IMR-90 (cell line): ENCODE data around the gene ZMYND11. TPM values are rescaled to one million over a fixed set of nuclear protein-coding genes. Genes with fewer than 3 reads are reported as not detected.

Experiments
- ATAC-seq: fragments of 200-7000 bp; cut with Tn5 transposase; 2 replicates; pipeline ENCODE4 v1.9.1; 2020; ENCODE audit warnings: low read depth, mild to moderate bottlenecking, moderate library complexity
- BruUV-seq: library from RNA; stranded (reverse); fragments of 400-500 nt; replicated peaks from 2 replicates; lab custom pipeline; 2021; lab: Mats Ljungman, UMichigan
- CTCF ChIA-PET: fragments of 300-600 bp; formaldehyde crosslinking; extraction: SDS; loops from one replicate; lab custom pipeline; 2021; ENCODE audit warnings: antibody characterized with exemption; lab: Yijun Ruan, JAX
- POLR2A ChIA-PET: fragments of 300-600 bp; sonication (Branson Sonifier 250); formaldehyde crosslinking; loops from one replicate; lab custom pipeline; 2022; ENCODE audit warnings: antibody characterized with exemption; ENCODE audit not compliant: unreplicated experiment; lab: Charles Lee
- DNase-seq: peaks from one replicate; pipeline ENCODE4 v3.0.0; 2013
- H2AFZ ChIP-seq: replicated peaks from 2 replicates; pipeline ENCODE3; 2013; ENCODE audit warnings: low read length, mild to moderate bottlenecking; ENCODE audit not compliant: poor library complexity
- H2AK5ac ChIP-seq: 2 replicates; pipeline ENCODE4 v1.6.1; 2013; ENCODE audit warnings: low read depth, low read length, inconsistent platforms
- H2AK9ac ChIP-seq: replicated peaks from 2 replicates; pipeline ENCODE3; 2013; ENCODE audit warnings: mild to moderate bottlenecking, low read depth, low read length, moderate library complexity; ENCODE audit not compliant: poor library complexity
- H2BK120ac ChIP-seq: 2 replicates; pipeline ENCODE4 v1.6.1; 2013; ENCODE audit warnings: low read depth, low read length, inconsistent platforms
- H2BK15ac ChIP-seq: 3 replicates; pipeline ENCODE4 v1.6.1; 2013; ENCODE audit warnings: low read depth, low read length, inconsistent platforms
- H2BK20ac ChIP-seq: 2 replicates; pipeline ENCODE4 v1.6.1; 2013; ENCODE audit warnings: low read depth, mild to moderate bottlenecking, inconsistent platforms, low read length, moderate library complexity
- H2BK5ac ChIP-seq: 2 replicates; pipeline ENCODE4 v1.6.1; 2013; ENCODE audit warnings: mild to moderate bottlenecking, low read depth, low read length, inconsistent platforms; ENCODE audit not compliant: poor library complexity, severe bottlenecking
- H3K14ac ChIP-seq: replicated peaks from 2 replicates; pipeline ENCODE4 v1.6.1; 2013; ENCODE audit warnings: low read depth, low read length, inconsistent platforms
- H3K18ac ChIP-seq: 2 replicates; pipeline ENCODE4 v1.6.1; 2013; ENCODE audit warnings: low read depth, low read length, control low read depth
- H3K23ac ChIP-seq: 2 replicates; pipeline ENCODE4 v1.6.1; 2013; ENCODE audit warnings: low read depth, low read length, inconsistent platforms
- H3K27ac ChIP-seq: 2 replicates; pipeline ENCODE4 v1.5.1; 2013; ENCODE audit warnings: mild to moderate bottlenecking, control low read depth, low read length; ENCODE audit not compliant: insufficient read depth
- H3K27me3 ChIP-seq: 2 replicates; pipeline ENCODE4 v1.6.1; 2013; ENCODE audit warnings: low read length; ENCODE audit not compliant: control insufficient read depth, insufficient read depth
- H3K36me3 ChIP-seq: 2 replicates; pipeline ENCODE4 v1.6.1; 2013; ENCODE audit warnings: low read length, mixed read lengths; ENCODE audit not compliant: control insufficient read depth, insufficient read depth
- H3K4ac ChIP-seq: 2 replicates; pipeline ENCODE4 v1.6.1; 2013; ENCODE audit warnings: low read depth, low read length, inconsistent platforms
- H3K4me1 ChIP-seq: 2 replicates; pipeline ENCODE4 v1.6.1; 2013; ENCODE audit warnings: low read length, mixed read lengths; ENCODE audit not compliant: control insufficient read depth, insufficient read depth
- H3K4me2 ChIP-seq: 2 replicates; pipeline ENCODE4 v1.6.1; 2013; ENCODE audit warnings: low read depth, mild to moderate bottlenecking, control low read depth, low read length, moderate library complexity
- H3K4me3 ChIP-seq: 2 replicates; pipeline ENCODE4 v1.5.1; 2013; ENCODE audit warnings: low read depth, mild to moderate bottlenecking, control low read depth, low read length, moderate library complexity; ENCODE audit not compliant: insufficient read depth
- H3K56ac ChIP-seq: 2 replicates; pipeline ENCODE4 v1.6.1; 2013; ENCODE audit warnings: low read length, inconsistent platforms; ENCODE audit not compliant: insufficient read depth; ENCODE audit errors: extremely low read depth
- H3K79me1 ChIP-seq, 2 experiments: 2 replicates each; pipeline ENCODE4 v1.6.1; 2013; ENCODE audit warnings: low read length in 2 of 2, inconsistent platforms in 1 of 2, low read depth in 1 of 2
- H3K9ac ChIP-seq: 2 replicates; pipeline ENCODE4 v1.6.1; 2013; ENCODE audit warnings: low read depth, low read length, control low read depth
- H3K9me1 ChIP-seq: 2 replicates; pipeline ENCODE4 v1.6.1; 2013; ENCODE audit warnings: low read length, inconsistent platforms; ENCODE audit not compliant: insufficient read depth
- H3K9me3 ChIP-seq: 2 replicates; pipeline ENCODE4 v1.6.1; 2013; ENCODE audit warnings: low read length; ENCODE audit not compliant: control insufficient read depth, insufficient read depth
- H4K20me1 ChIP-seq: 2 replicates; pipeline ENCODE4 v1.6.1; 2013; ENCODE audit warnings: low read length, inconsistent platforms; ENCODE audit not compliant: insufficient read depth
- H4K5ac ChIP-seq: 2 replicates; pipeline ENCODE4 v1.6.1; 2013; ENCODE audit warnings: mild to moderate bottlenecking, low read depth, low read length, control low read depth
- H4K8ac ChIP-seq, 2 experiments: 2 replicates each; pipeline ENCODE4 v1.6.1; 2013; ENCODE audit warnings: low read depth in 2 of 2, low read length in 2 of 2, control low read depth in 1 of 2, inconsistent platforms in 1 of 2
- H4K91ac ChIP-seq: 2 replicates; pipeline ENCODE4 v1.6.1; 2013; ENCODE audit warnings: low read depth, low read length, inconsistent platforms; ENCODE audit not compliant: insufficient read depth
- CEBPB ChIP-seq: IDR thresholded peaks from 2 replicates; pipeline ENCODE4 v1.6.1; 2012; ENCODE audit warnings: low read depth, low read length, improper control_type of control experiment
- FOS ChIP-seq: fragments of 150-350 bp; IDR thresholded peaks from 2 replicates; pipeline ENCODE4 v1.6.1; 2016; ENCODE audit warnings: low read depth, low read length
- MAFK ChIP-seq: IDR thresholded peaks from 2 replicates; pipeline ENCODE4 v1.6.1; 2012; ENCODE audit warnings: low read depth, low read length, improper control_type of control experiment
- MAZ ChIP-seq: IDR thresholded peaks from 2 replicates; pipeline ENCODE4 v1.6.1; 2012; ENCODE audit warnings: low read depth, mild to moderate bottlenecking, low read length, improper control_type of control experiment, moderate library complexity, borderline replicate concordance
- MXI1 ChIP-seq: IDR thresholded peaks from 2 replicates; pipeline ENCODE4 v1.6.1; 2012; ENCODE audit warnings: low read depth, mild to moderate bottlenecking, low read length, moderate library complexity, borderline replicate concordance
- RFX5 ChIP-seq: IDR thresholded peaks from 2 replicates; pipeline ENCODE4 v1.8.0; 2012; ENCODE audit warnings: low read depth, mild to moderate bottlenecking, low read length, moderate library complexity
- WGBS, 2 experiments: methylation state at CpG; one replicate each; pipeline versions ENCODE4 v1.1.5 to v1.1.7; 2013; ENCODE audit warnings: missing lambda C conversion rate in 2 of 2; ENCODE audit not compliant: insufficient read length in 1 of 2; ENCODE audit errors: extremely low coverage in 2 of 2; 5-methylcytosine and 5-hydroxymethylcytosine counted together
- dilution Hi-C: fragments of 300-500 bp; cut with HindIII; formaldehyde crosslinking; loops from one replicate; pipeline ENCODE4 v1.14.3; 2018; ENCODE audit warnings: low sequenced_read_pairs; ENCODE audit not compliant: unreplicated experiment
- in situ Hi-C: fragments of 300-500 bp; cut with MboI; formaldehyde crosslinking; loops from 3 replicates; pipeline ENCODE4 v1.14.3; 2019; ENCODE audit warnings: low sequenced_read_pairs, inconsistent platforms, mixed read lengths
- intact Hi-C: fragments of 100-400 bp; cut with micrococcal nuclease; formaldehyde crosslinking; loops from 2 replicates; pipeline ENCODE4 v1.10.0; 2022
- microRNA-seq, 2 experiments: library from miRNA; stranded (forward) in 1 of 2; unstranded in 1 of 2; fragments of 10-50 nt in 1 of 2; fragments of <30 nt in 1 of 2; gene quantifications in 1 of 2; microRNA quantifications in 1 of 2; one replicate each; pipeline versions ENCODE3 to v1.1.0; 2013 to 2020; ENCODE audit not compliant: insufficient read depth in 1 of 2, insufficient read length in 1 of 2, unreplicated experiment in 1 of 2
- polyA plus RNA-seq, 3 experiments: library from polyadenylated mRNA; depleted of rRNA; stranded (reverse); fragments of >200 nt; gene quantifications; 2 replicates each; pipeline ENCODE4 v1.2.3, GENCODE V29; 2012; ENCODE audit warnings: low replicate concordance in 1 of 3
- small RNA-seq, 5 experiments: library from RNA; depleted of rRNA; stranded (forward); fragments of <200 nt; gene quantifications; one replicate each; pipeline ENCODE3, GENCODE V24; 2012
- total RNA-seq: library from RNA; depleted of rRNA; stranded (reverse); fragments of >200 nt; gene quantifications from 2 replicates; pipeline ENCODE4 v1.2.3, GENCODE V29; 2012; rRNA removed

ZMYND11 gene
- total and polyA plus RNA-seq, 2 of the 4 experiments (the other 2 are of a cell fraction), result 39.5 to 72.2 TPM

DNA sequence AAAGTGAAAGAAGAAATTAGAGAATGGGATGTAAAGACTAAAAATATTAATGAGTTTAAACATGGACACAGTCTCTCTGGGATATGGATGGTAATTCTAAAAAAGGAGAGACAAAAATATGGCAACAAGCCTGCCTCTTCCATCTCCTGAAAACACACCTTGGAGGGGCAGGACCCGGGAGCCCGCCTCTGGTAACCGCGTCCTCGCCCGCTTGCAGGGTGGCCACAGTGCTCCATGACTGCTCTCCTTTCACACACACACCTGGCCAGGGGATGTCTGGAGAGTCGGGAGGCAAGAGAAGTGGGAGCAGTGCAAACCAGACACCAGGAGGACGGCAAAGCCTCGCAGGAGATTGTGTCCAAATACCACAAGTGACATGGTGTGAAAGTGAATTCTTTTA is 166.3 kb downstream of the ZMYND11 start:
- H3K36me3 ChIP-seq, result peaks cover 25% of the 10 kb centered on the region
- H3K27me3 ChIP-seq, result no peaks in the 10 kb centered on the region
- no peak overlapping the region for H3K4me2 ChIP-seq
- H3K9me1 ChIP-seq, result peaks cover 28% of the 10 kb centered on the region
- no peak overlapping the region for H2AK5ac ChIP-seq
- no peak overlapping the region for H2BK15ac ChIP-seq
- H3K27ac ChIP-seq, result no peak overlapping the region
- H3K14ac ChIP-seq, result no peak overlapping the region
- no peak overlapping the region for H4K5ac ChIP-seq
- H4K91ac ChIP-seq, result no peak overlapping the region
- no peak overlapping the region for H3K23ac ChIP-seq
- peaks cover 9% of the 10 kb centered on the region for H3K4me1 ChIP-seq
- BruUV-seq, result no TSS peak
- peaks cover 7 to 48% of the 10 kb centered on the region in 2 experiments; a peak in 3 of 4 replicates for H3K79me1 ChIP-seq
- in situ Hi-C loops, result no loop called here
- no peak overlapping the region for H3K56ac ChIP-seq
- no peak for ATAC-seq
- no peak overlapping the region for H3K18ac ChIP-seq
- no peak overlapping the region for H2BK120ac ChIP-seq
- dilution Hi-C loops, result no loop called here
- H4K8ac ChIP-seq, result no peak overlapping the region
- 93% methylated on average over 3 of the region's 9 CpGs; no CpG with 5 or more reads in 1 of the 2 experiments for WGBS, 2 experiments
- H3K4ac ChIP-seq, result no peak overlapping the region
- peaks cover 3% of the 10 kb centered on the region; the same call in 1 of the 2 replicates for H4K20me1 ChIP-seq
- H3K4me3 ChIP-seq, result no peak overlapping the region
- no peak overlapping the region for H2BK5ac ChIP-seq
- DNase-seq, result no peak
- intact Hi-C loops, result no loop called here
- H2AFZ ChIP-seq, result no peak overlapping the region
- H2AK9ac ChIP-seq, result no peak overlapping the region
- no peaks in the 10 kb centered on the region for H3K9me3 ChIP-seq
- no peak for TF ChIP-seq RFX5
- TF ChIP-seq CEBPB, result no peak
- TF ChIP-seq MXI1, result no peak
- TF ChIP-seq MAFK, result no peak
- no peak for TF ChIP-seq FOS
- TF ChIP-seq MAZ, result no peak
- no peak overlapping the region for H2BK20ac ChIP-seq
- CTCF ChIA-PET, result no interaction called here
- H3K9ac ChIP-seq, result no peak overlapping the region
- POLR2A ChIA-PET, result no interaction called here

Small RNA genes within 50 kb of the gene (microRNA-seq; reads per million reads assigned to microRNA genes)
- gene RNA5SP297 (ENCODE audit: insufficient read depth, insufficient read length) (not detected), gene RNA5SP298 (ENCODE audit: insufficient read depth, insufficient read length) (not detected)

Small RNA genes within 50 kb of the gene (small RNA-seq; reads per million reads assigned to genes)
- 0 reads per million in 5 experiments for gene RNA5SP297
- 0 to 9.0 (median 0.73) reads per million in 5 experiments for gene RNA5SP298

Other genes starting within 250 kb of the ZMYND11 start
- gene TUBB8, start 86.2 kb upstream of the ZMYND11 start, total RNA-seq, result not detected in 2 replicates
- 0.04 and 0.07 TPM in 2 replicates for gene TUBB8, start 86.2 kb upstream of the ZMYND11 start, polyA plus RNA-seq (2012; rRNA removed)